ENCODE data around the gene WDR89.
"Not testable (repeated sequence)": the region's sequence is repeated elsewhere in the genome, so short reads cannot be mapped to it uniquely, and the experiment has no call there.

The WDR89 gene

DNA sequence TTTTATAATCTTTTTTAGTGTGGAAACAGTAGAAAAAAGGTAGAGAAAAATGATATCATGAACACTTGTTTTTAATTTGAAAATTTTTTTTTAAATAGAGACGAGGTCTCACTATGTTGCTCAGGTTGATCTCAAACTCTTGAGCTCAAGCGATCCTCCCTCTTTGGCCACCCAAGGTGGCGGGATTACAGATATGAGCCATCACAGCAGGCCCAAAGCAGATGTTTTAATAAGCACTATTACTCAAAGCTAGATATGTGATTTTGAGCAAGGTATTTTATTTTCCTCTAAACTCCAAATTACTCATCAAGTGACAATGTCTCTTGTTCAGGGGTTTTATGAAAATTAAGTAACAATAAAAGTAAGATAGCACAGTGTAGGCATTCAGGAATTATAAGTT lies 10.7 kb upstream of the WDR89 start:
- DNase-seq (ENCODE audit: low read depth) = no peak

DNA sequence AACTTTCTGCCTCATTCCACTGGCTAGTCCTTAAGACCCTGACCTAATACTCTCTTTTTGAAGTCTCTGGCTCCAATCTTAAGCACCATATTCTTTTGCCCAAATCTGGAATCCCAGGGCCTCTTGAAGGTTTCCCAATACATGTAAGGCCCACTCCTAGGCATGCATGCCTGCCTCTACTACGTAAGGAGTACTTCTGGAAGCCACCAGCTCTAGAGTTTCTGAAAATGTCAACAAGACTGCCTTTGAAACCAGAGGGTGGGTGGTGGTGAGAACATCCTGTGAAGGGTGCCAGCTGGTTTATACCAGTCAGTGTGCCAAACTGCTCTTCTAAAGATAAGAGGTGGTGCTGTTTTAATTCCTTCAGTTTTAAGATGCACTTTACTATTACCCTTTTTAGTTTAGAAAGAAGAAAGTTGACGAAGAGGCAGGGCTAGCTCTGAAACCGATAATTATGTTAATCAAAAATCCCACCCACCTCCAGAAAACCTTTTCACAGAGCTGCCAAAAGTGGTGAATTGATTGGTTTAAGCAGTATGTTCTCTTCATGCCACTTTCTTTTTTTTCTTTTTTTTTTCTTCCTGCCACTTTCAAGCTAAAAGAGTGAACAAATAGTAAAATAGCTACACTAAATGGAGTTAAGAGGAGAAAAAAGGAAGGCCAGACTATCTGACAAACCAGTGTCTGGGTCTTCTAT lies 8.7 kb upstream of the WDR89 start:
- DNase-seq (ENCODE audit: low read depth) = peak; percentile 37

- DNase-seq (ENCODE audit: low read depth) = no peak
Observed at GRCh38 chr14:63647696-63648410, 6.2 kb upstream of the WDR89 start.

GRCh38 chr14:63644741-63645140 lies 3.1 kb upstream of the WDR89 start:
- DNase-seq (ENCODE audit: low read depth) = no peak

- no peak for DNase-seq (ENCODE audit: low read depth)
Observed at GRCh38 chr14:63642656-63643382, 1.1 kb upstream of the WDR89 start.

- peak; percentile 64 for DNase-seq (ENCODE audit: low read depth)
Observed at GRCh38 chr14:63642229-63642611, 549 bp upstream of the WDR89 start.

DNA sequence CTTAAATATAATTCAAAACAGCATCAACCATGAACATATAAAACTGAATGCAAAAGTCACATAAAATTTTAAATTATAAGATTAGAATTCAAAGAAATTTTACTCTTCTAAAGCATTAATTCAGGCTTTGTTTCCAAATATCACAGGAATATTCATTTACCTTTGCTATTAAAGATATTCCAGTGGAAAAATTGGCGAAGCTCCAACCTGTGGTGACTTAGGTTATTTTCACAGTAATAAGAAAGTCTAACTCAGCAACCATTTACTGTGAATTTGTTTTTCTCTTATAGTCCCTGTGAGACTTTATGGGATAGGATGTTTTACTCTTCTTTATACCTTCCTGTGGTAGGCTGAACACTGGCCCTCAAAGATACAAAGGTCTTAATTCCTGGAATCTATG lies 3.2 kb downstream of the WDR89 start:
- DNase-seq (ENCODE audit: low read depth) = no peak

GRCh38 chr14:63636094-63636635 lies 5.5 kb downstream of the WDR89 start:
- not testable (repeated sequence) for DNase-seq (ENCODE audit: low read depth)

DNA sequence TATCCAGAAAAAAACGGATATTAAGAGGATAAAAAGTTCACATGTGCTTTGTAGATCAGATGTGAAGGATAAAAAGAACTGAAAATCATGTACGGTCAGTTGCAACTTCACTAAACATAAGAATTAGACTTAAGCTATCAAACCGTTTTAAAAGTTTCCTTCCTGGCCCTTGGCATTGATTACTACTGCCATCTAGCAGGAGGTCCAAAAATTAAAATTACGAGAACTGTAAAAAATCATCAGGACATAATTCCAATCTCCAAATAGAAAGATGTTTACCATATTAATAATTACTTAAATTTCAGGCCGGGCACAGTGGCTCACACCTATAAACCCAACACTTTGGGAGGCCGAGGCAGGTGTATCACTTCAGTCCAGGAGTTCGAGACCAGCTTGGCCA lies 7.9 kb downstream of the WDR89 start:
- no peak for DNase-seq (ENCODE audit: low read depth)

GRCh38 chr14:63632932-63633514 lies 8.6 kb downstream of the WDR89 start:
- DNase-seq (ENCODE audit: low read depth) = no peak

GRCh38 chr14:63624701-63625100 lies 17.0 kb downstream of the WDR89 start:
- DNase-seq (ENCODE audit: low read depth) = no peak

DNA sequence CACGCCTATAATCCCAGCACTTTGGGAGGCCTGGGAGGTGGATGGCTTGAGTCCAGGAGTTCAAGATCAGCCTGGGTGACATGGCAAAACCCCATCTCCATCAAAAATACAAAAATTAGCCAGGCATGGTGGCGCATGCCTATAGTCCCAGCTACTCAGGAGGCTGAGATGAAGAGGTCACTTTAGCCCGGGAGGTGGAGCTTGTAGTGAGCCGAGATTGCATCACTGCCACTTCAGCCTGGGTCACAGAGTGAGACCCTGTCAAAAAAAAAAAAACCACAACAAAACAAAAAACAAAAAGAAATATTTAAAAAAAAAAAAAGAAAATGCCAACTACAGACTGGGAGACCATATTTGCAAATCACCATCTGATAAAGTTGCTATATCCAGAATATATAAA lies 17.5 kb downstream of the WDR89 start:
- DNase-seq (ENCODE audit: low read depth) = no peak

- DNase-seq (ENCODE audit: low read depth) = not testable (repeated sequence)
Observed at GRCh38 chr14:63621975-63622374, 19.7 kb downstream of the WDR89 start.

DNA sequence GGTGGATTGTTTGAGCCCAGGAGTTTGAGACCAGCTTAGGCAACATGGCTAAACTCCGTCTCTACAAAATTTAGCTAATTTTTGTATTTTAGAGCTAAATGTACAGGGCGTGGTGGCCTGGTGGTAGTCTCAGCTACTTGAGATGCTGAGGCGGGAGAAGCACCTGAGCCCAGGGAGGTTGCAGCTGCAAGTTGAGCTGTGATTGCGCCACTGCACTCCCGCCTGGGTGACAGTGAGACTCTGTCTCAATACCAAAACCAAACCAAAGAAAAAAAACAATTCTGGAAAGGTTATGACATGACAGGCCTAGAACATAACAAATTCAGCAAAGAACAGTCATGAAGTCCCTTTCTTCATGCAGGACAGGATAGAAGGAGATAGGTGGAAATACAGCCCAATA lies 25.7 kb downstream of the WDR89 start:
- DNase-seq (ENCODE audit: low read depth) = no peak

- DNase-seq (ENCODE audit: low read depth) = no peak
Observed at GRCh38 chr14:63614679-63615363, 26.9 kb downstream of the WDR89 start.

DNA sequence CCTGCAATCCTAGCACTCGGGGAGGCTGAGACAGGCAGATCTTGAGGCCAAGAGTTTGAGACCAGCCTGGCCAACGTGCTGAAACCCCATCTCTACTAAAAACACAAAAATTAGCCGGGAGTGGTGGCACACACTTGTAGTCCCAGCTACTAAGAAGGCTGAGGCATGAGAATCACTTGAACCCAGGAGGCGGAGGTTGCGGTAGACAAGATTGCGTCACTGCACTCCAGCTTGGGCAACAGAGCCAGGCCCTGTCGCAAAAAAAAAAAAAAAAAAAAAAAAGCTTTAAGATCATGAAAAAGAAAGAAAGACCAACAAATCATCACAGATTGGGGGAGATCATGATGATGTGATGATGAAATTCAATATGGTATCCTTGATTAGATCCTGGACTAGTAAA lies 30.6 kb downstream of the WDR89 start:
- DNase-seq (ENCODE audit: low read depth) = no peak

DNA sequence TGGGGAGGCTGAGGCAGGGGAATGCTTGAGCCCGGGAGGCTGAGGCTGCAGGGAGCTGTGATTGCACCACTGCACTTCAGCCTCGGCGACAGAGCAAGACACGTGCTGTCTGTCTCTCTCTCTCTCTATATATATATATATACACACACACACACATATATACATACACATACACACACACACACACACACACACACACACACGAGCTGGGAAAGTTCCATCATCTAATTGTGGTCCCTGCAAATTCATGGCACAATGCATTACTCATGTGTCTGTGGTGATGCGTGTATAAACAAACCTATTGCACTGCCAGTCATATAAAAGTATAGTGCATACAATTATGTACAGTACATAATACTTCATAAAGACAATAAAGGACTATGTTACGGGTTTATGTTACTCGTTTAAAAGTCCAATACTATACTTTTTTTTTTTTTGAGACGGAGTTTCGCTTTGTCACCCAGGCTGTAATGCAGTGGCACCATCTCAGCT lies 36.6 kb downstream of the WDR89 start:
- DNase-seq (ENCODE audit: low read depth) = no peak

- DNase-seq (ENCODE audit: low read depth) = no peak
Observed at GRCh38 chr14:63604626-63605025, 37.0 kb downstream of the WDR89 start.

DNA sequence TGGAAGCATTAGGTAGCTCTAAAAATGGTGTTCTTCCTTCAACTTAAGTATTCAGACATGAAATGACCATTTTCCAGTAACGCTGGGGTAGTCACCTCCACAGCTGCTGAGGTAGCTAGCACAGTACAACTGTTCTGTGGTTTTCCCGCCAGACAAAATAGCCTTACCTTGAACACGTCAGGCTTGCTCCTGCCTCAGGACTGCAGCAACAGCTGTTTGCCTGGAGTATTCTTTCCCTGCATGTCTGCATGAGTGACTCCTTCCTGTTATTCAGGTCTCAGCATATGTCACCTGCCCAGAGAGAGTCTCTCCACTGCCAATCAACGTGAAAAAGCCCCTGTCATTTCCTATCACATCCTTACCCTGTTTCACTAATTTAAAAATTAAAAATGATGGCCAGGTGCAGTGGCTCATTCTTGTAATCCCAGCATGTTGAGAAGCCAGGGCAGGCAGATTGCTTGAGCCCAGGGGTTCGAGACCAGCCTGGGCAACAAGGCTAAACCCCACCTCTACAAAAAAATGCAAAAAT lies 37.9 kb downstream of the WDR89 start:
- DNase-seq (ENCODE audit: low read depth) = no peak

DNA sequence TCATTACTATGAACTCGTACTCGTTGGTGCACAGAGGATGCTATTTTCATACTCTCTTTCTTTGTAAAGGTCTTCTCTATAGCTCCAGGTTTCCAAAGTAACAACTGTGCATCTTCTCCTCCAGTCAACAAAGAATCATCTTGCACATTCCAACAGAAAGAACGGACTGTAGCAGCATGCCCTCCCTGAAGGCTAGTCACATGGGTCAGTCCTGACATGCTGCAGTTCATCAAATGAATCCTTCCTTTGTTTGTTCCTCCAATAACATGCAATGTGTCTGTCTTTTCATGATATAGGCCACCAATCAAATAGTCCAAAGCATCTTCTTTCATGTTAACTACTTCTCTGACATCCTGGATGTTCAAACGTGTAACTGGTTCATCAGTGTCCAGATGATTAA lies 42.9 kb downstream of the WDR89 start:
- DNase-seq (ENCODE audit: low read depth) = no peak

DNA sequence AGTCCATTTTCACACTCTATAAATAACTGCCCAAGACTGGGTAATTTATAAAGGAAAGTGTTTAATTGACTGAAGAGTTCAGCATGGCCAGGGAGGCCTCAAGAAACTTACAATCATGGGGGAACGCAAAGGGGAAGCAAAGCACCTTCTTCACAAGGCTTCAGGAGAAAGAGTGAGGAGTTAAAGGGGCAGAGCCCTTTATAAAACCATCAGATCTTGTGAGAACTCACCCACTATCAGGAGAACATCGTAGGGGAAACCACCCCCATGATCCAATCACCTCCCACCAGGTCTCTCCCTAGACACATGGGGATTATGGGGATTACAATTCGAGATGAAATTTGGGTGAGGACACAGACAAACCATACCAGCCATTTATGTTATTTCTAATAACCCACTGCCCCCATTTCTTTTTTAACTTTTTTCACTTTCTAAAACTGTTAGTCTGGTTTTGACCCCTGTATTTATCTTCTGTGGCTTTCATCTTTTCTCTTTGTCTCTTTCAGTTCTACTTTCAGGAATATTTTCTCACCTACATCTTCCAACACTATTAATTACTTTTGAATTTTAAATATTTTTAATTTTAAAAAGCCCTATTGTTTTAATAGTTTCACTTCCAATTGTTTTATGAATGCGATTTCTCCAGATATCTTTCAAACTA lies 44.5 kb downstream of the WDR89 start:
- DNase-seq (ENCODE audit: low read depth) = no peak

Data from activated T-helper 1 cell treated with Interleukin-2 at 50 U/mL for 16 hours (primary cell).